Pancreas (tissue), 10 donors: ENCODE measurements around the gene DCAF8L2. TPM values are rescaled to one million over a fixed set of nuclear protein-coding genes. Genes with fewer than 3 reads are reported as not detected.
A peak's percentile ranks its signal among the peaks of the same experiment; 100 is the strongest.

Experiments used
- ATAC-seq, 4 donors: fragments of 200-7000 bp; cut with Tn5 transposase; one replicate each; pipeline versions ENCODE4 v1.8.0 to v1.9.1; 2020; ENCODE audit warnings: mild to moderate bottlenecking in 4 of 4, moderate library complexity in 4 of 4
- DNase-seq, 6 donors: peaks; one replicate each; pipeline ENCODE4 v3.0.0-alpha.2; 2020
- FAIRE-seq: peaks from 2 replicates; lab custom pipeline; 2012; peaks lifted over from hg19 to GRCh38; lab: Jason Lieb, UNC
- H3K27ac ChIP-seq, 4 donors: fragments of 200-600 bp; sonication (generic); 1 replicate in 3 of 4; 2 replicates in 1 of 4; pipeline versions ENCODE4 v1.5.0 to v1.8.0; 2020
- H3K27me3 ChIP-seq, 4 donors: fragments of 200-600 bp; one replicate each; pipeline ENCODE4 v1.8.0; 2021
- H3K36me3 ChIP-seq, 3 donors: fragments of 200-600 bp; sonication (generic) in 1 of 3; one replicate each; pipeline versions ENCODE4 v1.5.0 to v1.8.0; 2020 to 2021
- H3K4me1 ChIP-seq, 3 donors: fragments of 200-600 bp; one replicate each; pipeline ENCODE4 v1.8.0; 2021
- H3K4me3 ChIP-seq, 4 donors: fragments of 200-600 bp; sonication (generic) in 2 of 4; one replicate each; pipeline versions ENCODE4 v1.5.0 to v1.8.0; 2020 to 2021
- H3K9me3 ChIP-seq, 4 donors: fragments of 200-600 bp; one replicate each; pipeline ENCODE4 v1.8.0; 2021
- CTCF ChIP-seq, 4 donors: fragments of 200-600 bp; sonication (generic) in 3 of 4; IDR thresholded peaks; one replicate each; pipeline versions ENCODE4 v1.5.0 to v1.8.0; 2021; ENCODE audit warnings: antibody characterized with exemption in 4 of 4
- WGBS, 2 donors: extraction: QIAGEN DNeasy Blood & Tissue Kit; methylation state at CpG; one replicate each; pipeline ENCODE4 v1.1.7; 2013; 5-methylcytosine and 5-hydroxymethylcytosine counted together
- intact Hi-C, 3 donors: fragments of 100-400 bp; cut with DNase I; formaldehyde crosslinking; loops; one replicate each; pipeline versions ENCODE4 v1.11.1 to v1.14.2; 2022
- polyA plus RNA-seq, 2 donors: library from polyadenylated mRNA; stranded (reverse); fragments of 200-250 nt; gene quantifications; one replicate each; pipeline ENCODE4 v1.2.3, GENCODE V29; 2013
- total RNA-seq, 6 donors: library from RNA; stranded (reverse); fragmentation: NEBNext Ultra II Directional in 4 of 6; extraction: Animal tissue kit (Norgen Biotek cat#: 25700) in 4 of 6; gene quantifications; one replicate each; pipeline versions ENCODE4 v1.2.1 to v1.2.4, GENCODE V29; 2021 to 2023
- donor health status: healthy with polysubstance abuse.
- donor health status: DM: no; HTN: no; CAD: no; lungs with moderate emphysema.
- donor health status: DM: no; HTN: no; CAD: no.
- donor health status: control.
- donor health status: control.
- donor health status: Bipolar disorder and iron deficiency.
- donor health status: DM: yes; HTN: yes; CAD: no.
- donor health status: DM: no; HTN: no; CAD: no.
- donor health status: DM: no; HTN: no; CAD: no.
- donor health status: DM: yes; HTN: yes; CAD: no.

DCAF8L2 gene
- total and polyA plus RNA-seq, 8 donors: not detected

DNA sequence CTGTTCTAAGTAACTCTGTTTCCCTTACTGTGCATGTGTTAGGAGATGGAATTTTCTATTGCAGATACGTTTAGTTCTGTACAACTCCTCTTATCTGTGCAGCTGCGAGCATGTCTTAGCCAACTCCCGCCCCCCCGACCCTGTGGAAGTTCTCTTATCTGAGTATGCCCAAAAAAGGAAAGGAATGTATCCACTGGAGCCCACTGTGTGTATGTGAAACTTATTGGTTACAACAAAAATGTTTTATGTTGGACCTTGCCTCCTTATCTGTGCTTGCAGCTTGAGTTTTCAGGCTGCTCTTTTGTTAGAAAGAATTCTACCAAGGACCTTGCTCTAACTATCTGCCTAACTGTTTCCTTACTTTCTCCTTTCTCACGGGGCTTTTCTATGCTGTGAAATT, 24.2 kb upstream of the DCAF8L2 start:
- TF ChIP-seq CTCF (IDR thresholded peaks at IDR 0.05): no peak
- FAIRE-seq: no peak
- Histone ChIP-seq H3K4me3 (no peak overlapping the region), H3K27ac (no peak overlapping the region), H3K27me3 (peaks cover 0 to 4% (median 0%) of the 10 kb centered on the region in 4 donors), H3K4me1 (no peaks in the 10 kb centered on the region), H3K9me3 (no peaks in the 10 kb centered on the region), H3K36me3 (no peaks in the 10 kb centered on the region)
- no peak for DNase-seq
- ATAC-seq: peak in 1 of 4 donors; percentile 66
- WGBS, 2 donors: 1 to 9% methylated on average over 5 of the region's 5 CpGs
- intact Hi-C loops: no loop called here

DNA sequence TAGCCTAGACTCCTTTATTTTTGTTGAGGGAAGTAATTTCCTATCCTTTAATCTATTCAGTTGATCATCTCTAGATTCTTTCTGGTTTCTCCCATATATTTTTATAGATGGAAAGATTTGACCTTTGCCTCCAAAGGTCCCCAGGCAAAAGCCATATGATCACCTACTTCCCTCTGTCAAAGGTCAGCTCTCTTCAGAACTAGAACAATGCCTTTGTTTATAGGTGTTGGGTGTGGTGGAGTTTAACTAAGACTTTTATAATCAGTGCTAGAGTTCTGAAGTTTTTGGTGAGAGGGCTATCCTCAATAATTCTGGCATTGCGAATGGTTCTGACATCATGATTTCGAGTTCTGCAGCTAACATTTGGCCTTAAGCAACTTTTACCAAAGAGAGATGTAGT, 19.0 kb upstream of the DCAF8L2 start:
- H3K4me1 ChIP-seq: no peaks in the 10 kb centered on the region
- FAIRE-seq (no peak), ATAC-seq (no peak), DNase-seq (no peak)
- 76 to 82% methylated on average over 2 of the region's 2 CpGs for WGBS, 2 donors
- no peak overlapping the region for H3K27ac ChIP-seq
- H3K27me3 ChIP-seq: no peaks in the 10 kb centered on the region
- H3K4me3 ChIP-seq: no peak overlapping the region
- intact Hi-C loops: no loop called here
- H3K9me3 ChIP-seq: no peaks in the 10 kb centered on the region
- no peaks in the 10 kb centered on the region for H3K36me3 ChIP-seq
- TF ChIP-seq CTCF (IDR thresholded peaks at IDR 0.05): no peak

DNA sequence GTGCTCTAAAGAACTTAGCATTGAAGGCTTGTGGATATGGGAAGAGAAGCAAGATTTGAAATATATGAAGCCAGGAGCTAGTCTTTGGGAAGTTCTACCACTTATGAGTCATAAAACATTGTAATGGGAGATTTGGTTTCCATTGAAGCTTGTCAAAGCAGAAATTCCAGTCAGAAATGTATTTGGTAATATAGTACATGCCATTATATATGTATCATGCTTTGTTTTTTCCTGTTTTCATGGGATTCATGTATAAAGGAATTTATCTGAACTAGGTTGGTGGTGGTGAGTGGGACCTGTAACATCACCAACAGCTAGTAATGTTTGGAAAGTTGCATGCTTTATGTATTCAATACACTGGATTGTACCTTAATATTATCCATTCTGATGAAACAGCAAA, 14.6 kb upstream of the DCAF8L2 start:
- no peak for TF ChIP-seq CTCF (IDR thresholded peaks at IDR 0.05)
- DNase-seq (no peak), ATAC-seq (no peak), FAIRE-seq (no peak)
- intact Hi-C loops: no loop called here
- Histone ChIP-seq H3K27me3 (no peaks in the 10 kb centered on the region), H3K4me1 (no peaks in the 10 kb centered on the region), H3K27ac (no peak overlapping the region), H3K4me3 (no peak overlapping the region), H3K36me3 (no peaks in the 10 kb centered on the region), H3K9me3 (no peaks in the 10 kb centered on the region)

DNA sequence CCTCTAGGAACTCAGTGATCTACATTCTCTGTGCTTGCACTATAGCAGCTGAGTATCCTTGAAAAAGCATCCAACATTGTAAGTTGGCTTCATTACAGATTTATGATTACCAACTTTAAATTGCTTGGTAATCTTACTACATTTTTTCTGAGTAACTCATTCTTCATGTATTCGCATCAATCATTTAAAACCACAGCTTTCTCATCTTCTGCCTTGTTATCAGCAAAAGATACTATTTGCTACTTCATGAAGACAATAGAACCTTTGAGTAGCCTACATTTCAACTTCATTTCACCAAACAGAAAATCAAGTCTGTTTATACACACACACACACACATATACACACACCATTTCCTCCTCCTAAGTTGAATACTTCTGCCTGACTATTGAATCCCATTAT, 6.2 kb upstream of the DCAF8L2 start:
- H3K36me3 ChIP-seq: no peaks in the 10 kb centered on the region
- H3K4me3 ChIP-seq: no peak overlapping the region
- intact Hi-C loops: no loop called here
- FAIRE-seq (no peak), DNase-seq (no peak), ATAC-seq (no peak)
- H3K27me3 ChIP-seq: no peaks in the 10 kb centered on the region
- H3K27ac ChIP-seq: no peak overlapping the region
- H3K9me3 ChIP-seq: no peaks in the 10 kb centered on the region
- WGBS, 2 donors: 67 to 70% methylated on average over 1 of the region's 1 CpG
- no peaks in the 10 kb centered on the region for H3K4me1 ChIP-seq
- TF ChIP-seq CTCF (IDR thresholded peaks at IDR 0.05): no peak

DNA sequence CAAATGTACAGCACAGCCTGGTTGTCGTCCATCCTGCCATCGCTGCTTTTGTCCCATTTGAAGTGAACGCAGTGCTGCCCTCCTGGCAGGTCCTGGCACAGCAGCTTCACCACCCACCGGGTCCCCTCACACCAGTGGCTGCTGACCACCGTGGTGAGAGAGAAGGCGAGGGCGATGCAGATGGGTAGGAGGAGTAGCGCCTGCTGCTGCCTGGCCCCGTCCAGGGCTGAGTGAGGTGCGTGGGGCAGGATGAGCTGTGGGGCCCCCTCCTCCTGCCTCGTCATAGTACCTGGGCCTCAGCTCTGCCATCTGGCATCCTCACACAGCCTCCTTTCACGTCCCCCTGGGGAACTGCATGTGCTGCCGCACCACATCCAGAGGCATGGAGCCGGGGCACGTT, 1.8 kb downstream of the DCAF8L2 start:
- WGBS, 2 donors: 72 to 83% methylated on average over 13 to 14 of the region's 15 CpGs
- TF ChIP-seq CTCF (IDR thresholded peaks at IDR 0.05): no peak
- Histone ChIP-seq H3K4me1 (no peaks in the 10 kb centered on the region), H3K27ac (no peak overlapping the region), H3K9me3 (no peaks in the 10 kb centered on the region), H3K36me3 (no peaks in the 10 kb centered on the region), H3K27me3 (no peaks in the 10 kb centered on the region), H3K4me3 (no peak overlapping the region)
- intact Hi-C loops: no loop called here
- FAIRE-seq (no peak), DNase-seq (peak in 1 of 6 donors; percentile 40), ATAC-seq (no peak)
